UCSD-AML1 (cell line): ENCODE data around the gene ELAVL1.
"Not testable (repeated sequence)": the region's sequence is repeated elsewhere in the genome, so short reads cannot be mapped to it uniquely, and the experiment has no call there.

Experiments used
- DNase-seq: peaks from one replicate; lab custom pipeline; 2025; ENCODE audit not compliant: unreplicated experiment; lab: John Stamatoyannopoulos, UW

Gene ELAVL1

GRCh38 chr19:7924241-7924640, 81.2 kb downstream of the ELAVL1 start:
- no peak for DNase-seq

- no peak for DNase-seq
These were observed 81.9 kb downstream of the ELAVL1 start for GRCh38 chr19:7923295-7924191.

GRCh38 chr19:7922836-7923195, 82.6 kb downstream of the ELAVL1 start:
- DNase-seq, result no peak

- DNase-seq, result no peak
These were observed 83.2 kb downstream of the ELAVL1 start for GRCh38 chr19:7921967-7922835.

- DNase-seq, result no peak
These were observed 84.0 kb downstream of the ELAVL1 start for GRCh38 chr19:7921302-7921966.

DNA sequence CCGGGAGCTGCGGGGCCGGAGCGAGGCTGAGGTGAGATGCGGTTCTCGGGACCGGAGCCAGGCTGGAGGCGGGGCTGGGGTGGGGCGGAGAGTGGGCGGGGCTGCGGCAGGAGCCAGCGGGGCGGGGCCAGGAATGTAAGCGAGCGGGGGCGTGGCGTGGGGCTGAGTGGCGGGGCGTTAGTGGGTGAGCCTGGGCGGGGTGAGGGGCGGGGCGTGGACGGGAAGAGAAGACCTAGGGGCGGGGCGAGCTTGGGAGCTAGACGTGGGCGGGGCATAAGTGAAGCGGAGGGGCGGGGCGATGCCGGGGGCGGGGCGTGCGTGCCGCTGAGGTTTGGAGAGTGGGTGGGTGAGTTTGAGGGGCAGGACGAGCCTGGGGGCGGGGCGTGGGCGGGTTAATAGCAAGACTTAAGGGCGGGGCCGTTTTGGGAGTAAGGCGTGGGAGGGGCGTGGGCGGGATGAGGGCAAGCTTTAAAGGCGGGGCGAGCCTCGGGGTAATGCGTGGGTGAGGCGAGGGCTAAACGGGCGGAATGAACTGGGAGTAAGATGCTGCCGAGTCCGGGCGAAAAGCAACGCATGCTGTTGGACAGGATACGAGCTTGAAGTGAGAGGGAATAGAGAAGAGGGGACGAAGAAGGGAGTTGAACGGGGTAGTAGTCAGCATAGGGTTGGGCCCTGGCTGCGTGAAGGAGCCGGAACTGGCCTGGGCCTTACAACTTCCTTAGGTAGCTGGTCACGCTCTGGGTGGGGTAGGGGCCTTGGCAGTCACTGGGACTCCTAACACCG, 84.7 kb downstream of the ELAVL1 start:
- peak; percentile 99 for DNase-seq

DNA sequence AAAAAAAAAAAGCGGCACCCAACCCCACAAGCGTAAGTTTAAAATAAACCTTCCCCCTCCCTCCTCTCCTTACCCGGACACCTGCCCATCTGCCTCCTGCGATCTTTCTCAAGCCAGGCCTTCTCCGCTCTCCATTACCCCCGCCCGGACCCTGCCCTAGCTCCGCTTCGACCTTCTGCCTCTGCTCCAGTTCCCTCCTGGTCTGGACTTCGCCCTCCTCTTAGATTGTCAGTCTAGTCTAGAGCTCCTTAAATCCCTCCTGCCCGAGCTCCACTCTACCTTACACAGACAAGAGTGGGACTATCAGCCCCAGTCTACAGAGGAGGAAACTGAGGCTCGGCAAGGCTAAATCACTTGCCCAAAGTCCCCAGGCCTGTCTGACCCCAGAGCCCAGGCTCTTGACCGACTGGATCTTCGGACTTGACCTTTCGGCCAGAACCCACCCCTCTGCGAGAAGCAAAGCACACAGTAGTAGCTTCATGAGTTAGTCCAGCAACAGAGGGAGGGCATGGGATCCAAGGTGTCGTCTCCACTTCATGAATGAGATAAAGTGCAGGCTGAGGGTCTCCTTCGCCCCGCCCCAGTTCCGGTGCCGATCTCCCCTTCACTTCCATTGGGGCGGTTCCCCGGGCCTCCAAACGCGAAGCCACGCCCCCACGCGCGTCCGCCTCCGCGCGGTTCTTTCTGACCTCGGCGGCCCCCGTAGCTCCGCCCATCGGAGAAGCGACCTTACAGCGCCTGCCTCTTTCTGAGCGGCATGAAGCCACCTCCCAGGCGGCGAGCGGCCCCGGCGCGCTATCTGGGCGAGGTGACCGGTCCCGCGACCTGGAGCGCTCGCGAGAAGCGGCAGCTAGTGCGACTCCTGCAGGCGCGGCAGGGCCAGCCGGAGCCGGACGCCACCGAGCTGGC, 85.6 kb downstream of the ELAVL1 start, which contains the start of gene SNAPC2:
TSS of gene SNAPC2 (plus strand) at position 729 of the 909 bp plus-strand sequence. CDS start at position 758, 29 bp downstream.
- DNase-seq, result peak; percentile 94

- DNase-seq, result no peak
These were observed 86.6 kb downstream of the ELAVL1 start for GRCh38 chr19:7918615-7919421.

GRCh38 chr19:7918062-7918614, 87.3 kb downstream of the ELAVL1 start:
- not testable (repeated sequence) for DNase-seq

DNA sequence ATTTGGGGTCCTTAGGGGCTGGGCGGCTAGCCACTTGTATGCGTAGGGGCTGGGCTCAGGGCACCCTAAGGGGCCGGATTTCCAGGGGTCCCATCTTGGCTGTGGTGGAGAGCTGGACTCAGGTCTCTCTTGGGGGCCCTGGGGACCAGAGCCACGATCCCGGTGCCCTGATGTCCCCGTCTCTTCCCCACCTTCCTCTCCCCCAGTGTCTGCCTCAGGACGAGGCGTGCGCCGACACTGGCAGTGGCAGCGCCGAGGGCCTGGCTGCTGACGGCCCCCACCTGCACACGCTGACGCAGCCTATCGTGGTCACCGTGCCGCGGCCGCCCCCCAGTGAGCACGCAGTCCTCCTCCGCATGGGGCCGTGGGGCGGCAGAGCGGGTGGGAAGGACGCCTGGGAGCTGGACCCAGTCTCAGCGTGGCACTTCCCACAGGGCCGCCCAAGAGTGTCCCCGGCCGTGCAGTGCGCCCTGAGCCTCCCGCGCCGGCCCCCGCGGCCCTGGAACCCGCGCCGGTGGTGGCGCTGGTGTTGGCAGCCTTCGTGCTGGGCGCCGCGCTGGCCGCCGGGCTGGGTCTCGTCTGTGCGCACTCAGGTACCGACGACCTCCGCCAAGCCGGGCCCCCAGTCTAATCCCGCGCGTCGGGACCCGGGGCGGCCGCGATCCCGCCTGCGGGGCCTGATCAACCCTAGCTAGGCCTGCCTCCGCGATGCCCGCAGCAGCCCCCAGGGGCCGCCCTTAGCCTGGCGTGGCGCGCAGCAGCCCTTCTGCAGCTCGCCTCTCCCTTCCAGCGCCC, 88.0 kb downstream of the ELAVL1 start:
- DNase-seq, result peak; percentile 50

DNA sequence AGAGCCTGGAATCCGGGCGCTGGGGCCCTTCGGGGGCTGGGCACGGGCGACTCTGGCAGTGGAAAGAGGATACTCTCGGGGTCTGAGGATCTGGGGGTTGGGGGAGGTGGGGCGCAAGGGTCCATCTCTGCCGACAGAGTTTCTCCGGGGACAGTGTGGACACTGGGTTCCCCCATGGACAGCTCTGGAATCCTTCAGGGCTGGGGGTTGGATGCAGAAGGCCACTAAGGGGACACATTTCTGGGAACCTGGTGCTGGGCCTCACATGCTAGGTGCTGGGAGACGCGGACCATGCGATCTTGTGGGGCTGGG, 88.5 kb downstream of the ELAVL1 start:
- no peak for DNase-seq

DNA sequence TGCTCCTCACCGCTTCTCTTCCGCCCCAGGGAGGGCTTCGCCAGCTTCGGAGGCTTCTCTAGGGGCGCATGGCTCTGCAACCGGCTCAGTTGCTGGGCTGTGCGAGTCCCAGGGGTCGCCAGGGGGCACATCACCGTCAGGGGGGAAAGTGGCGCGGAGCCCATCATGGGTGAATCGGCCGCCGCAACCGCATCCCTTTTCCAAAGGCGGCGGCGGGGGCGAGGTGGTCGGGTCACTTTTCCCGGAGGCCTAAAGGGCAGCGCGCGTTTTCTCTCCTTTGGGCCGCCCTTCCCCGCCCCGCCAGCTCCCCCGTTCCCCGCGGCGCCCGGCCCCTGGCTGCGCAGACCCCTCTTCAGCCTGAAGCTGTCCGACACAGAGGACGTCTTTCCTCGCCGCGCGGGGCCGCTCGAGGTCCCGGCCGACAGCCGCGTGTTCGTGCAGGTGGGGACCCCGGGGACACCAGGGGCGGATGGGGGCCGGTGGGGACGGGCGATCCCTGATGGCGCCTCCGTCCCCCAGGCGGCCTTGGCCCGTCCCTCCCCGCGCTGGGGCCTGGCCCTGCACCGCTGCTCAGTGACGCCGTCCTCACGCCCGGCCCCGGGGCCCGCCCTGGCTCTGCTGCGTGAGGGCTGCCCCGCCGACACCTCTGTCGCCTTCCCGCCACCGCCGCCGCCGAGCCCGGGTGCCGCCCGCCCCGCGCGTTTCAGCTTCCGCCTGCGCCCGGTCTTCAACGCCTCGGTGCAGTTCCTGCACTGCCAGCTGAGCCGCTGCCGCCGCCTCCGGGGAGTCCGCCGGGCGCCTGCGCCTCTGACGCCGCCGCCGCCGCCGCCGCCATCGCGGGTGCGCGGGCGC, 89.1 kb downstream of the ELAVL1 start:
- peak; percentile 23 for DNase-seq

DNA sequence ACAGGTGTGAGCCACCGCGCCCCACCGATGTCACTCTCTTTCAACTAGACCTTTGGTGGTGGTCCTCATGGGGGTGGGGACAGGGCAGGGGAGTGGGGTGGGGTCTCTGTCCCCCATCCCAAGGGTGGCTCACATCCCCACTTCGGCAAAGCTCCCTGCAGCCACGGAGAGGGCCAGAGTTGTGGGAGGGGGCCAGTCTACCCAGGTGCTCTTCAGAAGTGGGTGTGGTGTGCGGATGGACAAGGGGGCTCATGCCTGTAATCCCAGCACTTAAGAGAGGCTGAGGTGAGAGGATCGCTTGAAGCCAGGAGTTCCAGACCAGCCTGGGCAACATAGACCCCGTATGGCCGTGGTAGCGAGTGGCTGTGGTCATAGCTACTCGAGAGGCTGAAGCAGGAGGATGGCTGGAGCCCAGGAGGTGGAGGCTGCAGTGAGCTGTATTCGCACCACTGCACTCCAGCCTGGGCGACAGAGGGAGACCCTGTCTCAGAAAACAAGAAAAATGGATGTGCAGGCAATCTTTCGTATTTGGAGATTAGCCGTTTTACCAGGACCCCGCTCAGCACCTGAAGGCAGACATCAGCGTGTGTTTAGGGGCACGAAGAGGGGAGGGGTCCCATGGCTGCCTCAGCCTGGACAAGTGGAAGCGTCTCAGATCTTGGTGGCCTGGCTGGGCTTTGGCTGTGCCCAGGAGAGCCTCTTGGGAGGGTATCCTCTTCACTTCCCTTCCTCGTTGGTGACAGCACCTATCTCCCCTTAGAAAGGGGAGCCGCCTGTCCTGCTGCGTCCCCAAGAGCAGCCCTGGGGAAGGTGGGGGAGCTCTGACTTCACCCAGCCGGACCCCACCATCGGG, 90.0 kb downstream of the ELAVL1 start:
- no peak for DNase-seq

DNA sequence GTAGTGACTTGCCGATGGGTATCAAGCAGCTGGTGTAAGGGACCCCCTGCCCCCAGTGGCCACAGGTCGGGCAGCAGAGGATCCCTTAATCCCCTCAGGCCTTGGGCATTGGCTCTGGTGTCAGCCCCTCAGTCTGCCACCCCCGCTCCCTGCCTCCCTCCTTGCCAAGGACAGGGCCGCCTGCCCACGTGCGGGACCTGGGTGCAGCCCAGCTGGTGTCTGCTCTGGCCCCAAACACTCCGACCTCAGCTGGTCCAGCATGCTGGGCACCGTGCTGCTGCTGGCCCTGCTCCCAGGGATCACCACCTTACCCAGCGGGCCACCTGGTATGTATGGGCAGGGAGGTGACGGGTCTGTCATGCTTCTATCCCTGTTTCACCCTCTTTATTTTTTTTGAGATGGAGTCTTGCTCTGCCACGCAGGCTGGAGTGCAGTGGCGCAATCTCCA, 90.8 kb downstream of the ELAVL1 start, which contains the start of gene TGFBR3L:
TSS of gene TGFBR3L (plus strand) at position 233 of the 448 bp plus-strand sequence.
- no peak for DNase-seq

DNA sequence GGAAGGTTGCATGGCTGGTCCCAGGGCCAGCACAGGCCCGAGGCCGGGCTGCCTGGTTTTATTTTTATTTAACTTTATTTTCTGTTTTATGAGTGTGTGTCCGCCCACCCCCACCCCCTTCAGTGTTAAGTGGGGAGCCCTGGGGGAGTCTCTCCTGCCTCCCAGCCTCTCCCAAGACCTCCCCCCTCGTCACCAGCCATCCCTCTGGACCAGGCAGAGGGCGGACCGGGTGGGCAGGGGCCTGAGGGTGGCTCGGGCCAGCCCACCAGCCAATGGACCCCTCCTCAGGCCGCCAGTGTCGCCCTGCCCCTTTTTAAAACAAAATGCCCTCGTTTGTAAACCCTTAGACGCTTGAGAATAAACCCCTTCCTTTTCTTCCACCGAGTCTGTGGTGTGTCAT, 91.3 kb downstream of the ELAVL1 start:
- no peak for DNase-seq

DNA sequence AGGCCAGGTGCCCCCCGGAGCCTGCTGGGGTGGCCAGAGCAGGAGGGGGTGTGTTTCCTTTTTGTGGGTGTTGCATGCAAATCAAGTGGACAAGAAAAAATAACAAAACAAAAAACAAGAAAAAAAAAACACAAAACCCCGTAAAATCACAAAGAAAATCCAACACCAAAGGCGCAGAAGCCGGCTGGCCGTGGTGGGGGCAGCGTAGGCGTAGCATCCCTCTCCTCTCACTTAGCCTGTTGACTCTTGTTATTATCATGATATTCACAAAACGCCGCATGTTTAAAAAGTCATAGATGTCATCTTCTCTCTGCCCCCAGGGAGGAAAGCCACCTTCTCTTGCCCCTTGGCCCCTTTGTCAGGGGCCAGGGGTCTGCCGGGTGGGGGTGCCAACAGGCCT, 91.8 kb downstream of the ELAVL1 start:
- DNase-seq, result no peak
